ENCODE data around the gene TRPM2. TPM values are rescaled to one million over a fixed set of nuclear protein-coding genes. Genes with fewer than 3 reads are reported as not detected.

TRPM2 gene
- total RNA-seq, 1 experiment from 2014 or later: 0.26 TPM

DNA sequence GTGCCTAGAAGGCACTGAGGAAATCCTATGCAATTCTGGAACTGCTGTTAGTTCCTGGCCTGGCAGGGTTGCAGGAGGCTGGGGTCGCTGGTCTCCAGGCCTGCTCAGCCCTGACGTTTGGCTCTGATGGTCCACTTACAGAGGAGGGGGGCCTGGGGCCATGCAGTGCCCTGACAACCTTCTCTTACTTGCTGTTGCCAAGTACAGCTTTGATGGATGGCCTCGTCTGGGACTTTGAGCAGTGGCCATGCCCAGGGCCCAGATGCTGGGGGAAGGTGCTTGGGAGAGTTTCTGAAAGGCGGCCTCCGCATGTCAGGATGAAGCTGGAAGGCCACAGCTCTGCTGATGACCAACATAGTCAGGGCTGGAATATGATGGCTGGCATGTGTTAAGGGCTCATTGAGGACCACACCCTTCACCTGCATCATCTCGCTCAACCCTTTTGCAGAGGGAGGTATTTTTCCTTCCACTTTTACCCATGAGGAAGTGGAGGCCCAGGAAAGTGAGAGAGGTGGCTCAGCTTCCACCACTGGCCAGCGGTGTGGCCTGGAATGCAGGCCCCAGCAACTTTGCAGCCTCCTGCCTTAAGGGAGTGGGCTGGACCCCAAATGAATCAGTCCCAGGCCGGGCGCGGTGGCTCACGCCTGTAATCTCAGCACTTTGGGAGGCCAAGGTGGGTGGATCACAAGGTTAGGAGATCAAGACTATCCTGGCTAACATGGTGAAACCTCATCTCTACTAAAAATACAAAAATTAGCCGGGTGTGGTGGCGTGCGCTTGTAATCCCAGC, 67.2 kb downstream of the TRPM2 start:
- Histone ChIP-seq H3K4me1 (ENCODE audit: control insufficient read depth, insufficient read depth, low read length) (no peaks in the 10 kb centered on the region), H3K27me3 (ENCODE audit: control insufficient read depth, insufficient read depth, low read length) (no peaks in the 10 kb centered on the region), H3K9me3 (ENCODE audit: control insufficient read depth, insufficient read depth, low read depth, low read length) (no peaks in the 10 kb centered on the region), H3K27ac (ENCODE audit: low read length) (no peak overlapping the region), H3K36me3 (ENCODE audit: control insufficient read depth, insufficient read depth, low read length) (no peaks in the 10 kb centered on the region; the same call in 1 of the 2 replicates), H3K4me3 (ENCODE audit: low read depth in 2 of 2, low read length in 2 of 2) (no peak overlapping the region)
- CTCF ChIA-PET: interaction anchor here (0.7 kb wide), 1 partner anchor 65 kb away, joined by 3 read pairs; no protein-coding TSS in a partner anchor
- in situ Hi-C loops (cut with HindIII; ENCODE audit: low pct_unique_long_range_greater_than_20kb, low sequenced_read_pairs): no loop called here
- POLR2A ChIA-PET: no interaction called here
- ATAC-seq (no peak), DNase-seq (ENCODE audit: low read depth, low spot score) (no peak)
- intact Hi-C loops (cut with micrococcal nuclease; ENCODE audit: unreplicated experiment): no loop called here
- TF ChIP-seq TCF7L2 (IDR thresholded peaks at IDR 0.05; ENCODE audit: low read depth, low read length) (no peak), SIN3A (IDR thresholded peaks at IDR 0.05; ENCODE audit: borderline replicate concordance, insufficient read depth, low read depth, low read length) (no peak), POLR2AphosphoS5 (IDR thresholded peaks at IDR 0.05; ENCODE audit: low read depth, low read length) (no peak)
- TF ChIP-seq, protein P1, sequence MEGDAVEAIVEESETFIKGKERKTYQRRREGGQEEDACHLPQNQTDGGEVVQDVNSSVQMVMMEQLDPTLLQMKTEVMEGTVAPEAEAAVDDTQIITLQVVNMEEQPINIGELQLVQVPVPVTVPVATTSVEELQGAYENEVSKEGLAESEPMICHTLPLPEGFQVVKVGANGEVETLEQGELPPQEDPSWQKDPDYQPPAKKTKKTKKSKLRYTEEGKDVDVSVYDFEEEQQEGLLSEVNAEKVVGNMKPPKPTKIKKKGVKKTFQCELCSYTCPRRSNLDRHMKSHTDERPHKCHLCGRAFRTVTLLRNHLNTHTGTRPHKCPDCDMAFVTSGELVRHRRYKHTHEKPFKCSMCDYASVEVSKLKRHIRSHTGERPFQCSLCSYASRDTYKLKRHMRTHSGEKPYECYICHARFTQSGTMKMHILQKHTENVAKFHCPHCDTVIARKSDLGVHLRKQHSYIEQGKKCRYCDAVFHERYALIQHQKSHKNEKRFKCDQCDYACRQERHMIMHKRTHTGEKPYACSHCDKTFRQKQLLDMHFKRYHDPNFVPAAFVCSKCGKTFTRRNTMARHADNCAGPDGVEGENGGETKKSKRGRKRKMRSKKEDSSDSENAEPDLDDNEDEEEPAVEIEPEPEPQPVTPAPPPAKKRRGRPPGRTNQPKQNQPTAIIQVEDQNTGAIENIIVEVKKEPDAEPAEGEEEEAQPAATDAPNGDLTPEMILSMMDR (IDR thresholded peaks at IDR 0.05): no peak
- TF ChIP-seq, protein P2, sequence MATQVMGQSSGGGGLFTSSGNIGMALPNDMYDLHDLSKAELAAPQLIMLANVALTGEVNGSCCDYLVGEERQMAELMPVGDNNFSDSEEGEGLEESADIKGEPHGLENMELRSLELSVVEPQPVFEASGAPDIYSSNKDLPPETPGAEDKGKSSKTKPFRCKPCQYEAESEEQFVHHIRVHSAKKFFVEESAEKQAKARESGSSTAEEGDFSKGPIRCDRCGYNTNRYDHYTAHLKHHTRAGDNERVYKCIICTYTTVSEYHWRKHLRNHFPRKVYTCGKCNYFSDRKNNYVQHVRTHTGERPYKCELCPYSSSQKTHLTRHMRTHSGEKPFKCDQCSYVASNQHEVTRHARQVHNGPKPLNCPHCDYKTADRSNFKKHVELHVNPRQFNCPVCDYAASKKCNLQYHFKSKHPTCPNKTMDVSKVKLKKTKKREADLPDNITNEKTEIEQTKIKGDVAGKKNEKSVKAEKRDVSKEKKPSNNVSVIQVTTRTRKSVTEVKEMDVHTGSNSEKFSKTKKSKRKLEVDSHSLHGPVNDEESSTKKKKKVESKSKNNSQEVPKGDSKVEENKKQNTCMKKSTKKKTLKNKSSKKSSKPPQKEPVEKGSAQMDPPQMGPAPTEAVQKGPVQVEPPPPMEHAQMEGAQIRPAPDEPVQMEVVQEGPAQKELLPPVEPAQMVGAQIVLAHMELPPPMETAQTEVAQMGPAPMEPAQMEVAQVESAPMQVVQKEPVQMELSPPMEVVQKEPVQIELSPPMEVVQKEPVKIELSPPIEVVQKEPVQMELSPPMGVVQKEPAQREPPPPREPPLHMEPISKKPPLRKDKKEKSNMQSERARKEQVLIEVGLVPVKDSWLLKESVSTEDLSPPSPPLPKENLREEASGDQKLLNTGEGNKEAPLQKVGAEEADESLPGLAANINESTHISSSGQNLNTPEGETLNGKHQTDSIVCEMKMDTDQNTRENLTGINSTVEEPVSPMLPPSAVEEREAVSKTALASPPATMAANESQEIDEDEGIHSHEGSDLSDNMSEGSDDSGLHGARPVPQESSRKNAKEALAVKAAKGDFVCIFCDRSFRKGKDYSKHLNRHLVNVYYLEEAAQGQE (IDR thresholded peaks at IDR 0.05; ENCODE audit: insufficient read depth in 1 of 2, low read depth in 2 of 2, low read length in 1 of 2): no peak
- BruUV-seq (replicated peaks): no TSS peak

DNA sequence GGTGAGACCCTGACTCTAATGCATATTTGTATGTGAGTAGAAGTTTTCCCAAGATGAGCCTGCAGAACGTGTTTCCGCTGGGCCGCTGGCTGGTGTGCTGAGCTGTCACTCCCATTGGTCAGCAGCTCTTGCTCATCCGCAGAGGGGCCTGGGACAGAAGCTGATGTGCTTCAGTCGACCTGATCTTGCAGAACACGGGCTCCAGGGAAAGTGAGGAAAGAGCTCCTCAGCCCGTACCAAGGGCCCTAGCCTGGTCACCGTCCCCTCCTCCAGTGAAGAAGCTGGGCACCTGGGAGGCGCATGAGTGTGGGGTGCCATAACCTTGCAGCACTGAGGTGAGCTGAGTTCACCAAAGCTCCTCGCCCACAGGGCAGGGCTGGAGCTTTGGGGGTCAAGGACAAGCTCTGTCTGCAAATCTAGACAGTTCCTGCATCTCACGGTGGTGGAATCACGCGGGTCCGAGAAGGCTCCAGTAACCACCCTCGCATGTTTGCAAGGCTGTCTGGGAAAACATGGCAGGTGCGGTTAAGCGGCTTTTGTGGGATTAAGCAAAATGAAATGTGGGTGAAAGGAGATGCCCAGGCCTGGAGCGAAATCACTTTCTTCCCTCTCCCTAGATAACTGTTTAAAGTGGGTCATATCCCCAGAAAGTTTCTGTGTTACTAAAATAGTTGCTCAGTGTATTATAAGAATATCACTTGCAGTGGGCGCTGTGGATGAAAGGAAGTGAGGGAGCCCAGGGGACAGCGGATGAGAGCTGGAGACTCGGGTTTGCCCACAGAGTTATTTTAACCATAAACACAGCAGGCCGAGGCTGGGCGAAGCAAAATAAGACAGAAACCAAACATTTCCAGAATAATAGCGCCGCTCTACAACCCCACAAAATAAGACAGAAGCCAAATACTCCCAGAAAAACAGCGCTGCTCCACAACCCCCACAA, 68.8 kb downstream of the TRPM2 start:
- DNase-seq (ENCODE audit: low read depth, low spot score): no peak
- CTCF ChIA-PET: no interaction called here
- no TSS peak for BruUV-seq (replicated peaks)
- Histone ChIP-seq H3K4me3 (ENCODE audit: low read depth in 2 of 2, low read length in 2 of 2) (no peak overlapping the region), H3K36me3 (ENCODE audit: control insufficient read depth, insufficient read depth, low read length) (no peaks in the 10 kb centered on the region; the same call in 1 of the 2 replicates), H3K9me3 (ENCODE audit: control insufficient read depth, insufficient read depth, low read depth, low read length) (no peaks in the 10 kb centered on the region), H3K27ac (ENCODE audit: low read length) (no peak overlapping the region), H3K27me3 (ENCODE audit: control insufficient read depth, insufficient read depth, low read length) (no peaks in the 10 kb centered on the region), H3K4me1 (ENCODE audit: control insufficient read depth, insufficient read depth, low read length) (no peaks in the 10 kb centered on the region)
- POLR2A ChIA-PET: no interaction called here
- ATAC-seq: no peak
- intact Hi-C loops (cut with micrococcal nuclease; ENCODE audit: unreplicated experiment): no loop called here
- in situ Hi-C loops (cut with HindIII; ENCODE audit: low pct_unique_long_range_greater_than_20kb, low sequenced_read_pairs): no loop called here
- TF ChIP-seq POLR2AphosphoS5 (IDR thresholded peaks at IDR 0.05; ENCODE audit: low read depth, low read length) (no peak), TCF7L2 (IDR thresholded peaks at IDR 0.05; ENCODE audit: low read depth, low read length) (no peak), SIN3A (IDR thresholded peaks at IDR 0.05; ENCODE audit: borderline replicate concordance, insufficient read depth, low read depth, low read length) (no peak)
- TF ChIP-seq, protein P1 (IDR thresholded peaks at IDR 0.05): no peak
- TF ChIP-seq, protein P2 (IDR thresholded peaks at IDR 0.05; ENCODE audit: insufficient read depth in 1 of 2, low read depth in 2 of 2, low read length in 1 of 2): no peak
